Kidney epithelial cell (primary cell): ENCODE measurements around the gene GPR137B. TPM values are rescaled to one million over a fixed set of nuclear protein-coding genes. Genes with fewer than 3 reads are reported as not detected.

Experiments used
- DNase-seq: peaks from one replicate; pipeline ENCODE4 v3.0.0-alpha.2; 2010; ENCODE audit warnings: low read depth
- H3K27me3 ChIP-seq: 2 replicates; pipeline ENCODE4 v1.6.0; 2011; ENCODE audit warnings: low read length; ENCODE audit not compliant: control insufficient read depth, insufficient read depth
- H3K36me3 ChIP-seq: 2 replicates; pipeline ENCODE4 v1.5.1; 2011; ENCODE audit warnings: low read length; ENCODE audit not compliant: control insufficient read depth, insufficient read depth
- H3K4me3 ChIP-seq: 2 replicates; pipeline ENCODE4 v1.5.1; 2011; ENCODE audit warnings: low read depth, mild to moderate bottlenecking, control low read depth, low read length
- CTCF ChIP-seq: IDR thresholded peaks from 2 replicates; pipeline ENCODE4 v1.5.1; 2011; ENCODE audit warnings: mild to moderate bottlenecking, moderate library complexity, low read length, control low read depth, inconsistent platforms; ENCODE audit not compliant: insufficient read depth, poor library complexity, severe bottlenecking
- total RNA-seq: library from RNA; depleted of rRNA; stranded (reverse); fragments of >200 nt; gene quantifications from 2 replicates; pipeline ENCODE4 v1.2.3, GENCODE V29; 2015

GPR137B gene
- total RNA-seq, 1 donor from 2014 or later, result 26.8 TPM

GRCh38 chr1:236112332-236112627 is 30.1 kb upstream of the GPR137B start:
- H3K4me3 ChIP-seq, result no peak overlapping the region
- TF ChIP-seq CTCF, result no peak
- H3K27me3 ChIP-seq, result no peaks in the 10 kb centered on the region
- H3K36me3 ChIP-seq, result no peaks in the 10 kb centered on the region
- no peak for DNase-seq

GRCh38 chr1:236113324-236114032 is 28.9 kb upstream of the GPR137B start:
- no peak for DNase-seq
- TF ChIP-seq CTCF, result no peak
- Histone ChIP-seq H3K36me3 (no peaks in the 10 kb centered on the region), H3K4me3 (no peak overlapping the region), H3K27me3 (no peaks in the 10 kb centered on the region)

GRCh38 chr1:236114076-236114747 is 28.1 kb upstream of the GPR137B start:
- Histone ChIP-seq H3K36me3 (no peaks in the 10 kb centered on the region), H3K27me3 (no peaks in the 10 kb centered on the region), H3K4me3 (no peak overlapping the region)
- no peak for DNase-seq
- TF ChIP-seq CTCF, result no peak

- no peak for TF ChIP-seq CTCF
- DNase-seq, result no peak
- no peaks in the 10 kb centered on the region for H3K27me3 ChIP-seq
- no peak overlapping the region for H3K4me3 ChIP-seq
- no peaks in the 10 kb centered on the region for H3K36me3 ChIP-seq
Measured at GRCh38 chr1:236117710-236118109, 24.6 kb upstream of the GPR137B start.

GRCh38 chr1:236119943-236120484 is 22.3 kb upstream of the GPR137B start:
- no peak for DNase-seq
- Histone ChIP-seq H3K36me3 (no peaks in the 10 kb centered on the region), H3K27me3 (no peaks in the 10 kb centered on the region), H3K4me3 (no peak overlapping the region)
- no peak for TF ChIP-seq CTCF

- no peak for TF ChIP-seq CTCF
- H3K36me3 ChIP-seq, result no peaks in the 10 kb centered on the region
Measured at GRCh38 chr1:236120721-236121153, 21.6 kb upstream of the GPR137B start.

More at GRCh38 chr1:236120721-236121153, 21.6 kb upstream of the GPR137B start:
- DNase-seq, result no peak
- no peaks in the 10 kb centered on the region for H3K27me3 ChIP-seq
- H3K4me3 ChIP-seq, result no peak overlapping the region
